Stimulated activated CD4-positive, alpha-beta T cell treated with anti-CD3 and anti-CD28 coated beads, Interleukin-2, amount 100 ng/mL, for 24 hours (primary cell): ENCODE data around the gene PNPLA1.

Source experiments
- DNase-seq, 2 donors: peaks; one replicate each; pipeline ENCODE4 v3.0.0-alpha.2; 2020

Gene PNPLA1, protein sequence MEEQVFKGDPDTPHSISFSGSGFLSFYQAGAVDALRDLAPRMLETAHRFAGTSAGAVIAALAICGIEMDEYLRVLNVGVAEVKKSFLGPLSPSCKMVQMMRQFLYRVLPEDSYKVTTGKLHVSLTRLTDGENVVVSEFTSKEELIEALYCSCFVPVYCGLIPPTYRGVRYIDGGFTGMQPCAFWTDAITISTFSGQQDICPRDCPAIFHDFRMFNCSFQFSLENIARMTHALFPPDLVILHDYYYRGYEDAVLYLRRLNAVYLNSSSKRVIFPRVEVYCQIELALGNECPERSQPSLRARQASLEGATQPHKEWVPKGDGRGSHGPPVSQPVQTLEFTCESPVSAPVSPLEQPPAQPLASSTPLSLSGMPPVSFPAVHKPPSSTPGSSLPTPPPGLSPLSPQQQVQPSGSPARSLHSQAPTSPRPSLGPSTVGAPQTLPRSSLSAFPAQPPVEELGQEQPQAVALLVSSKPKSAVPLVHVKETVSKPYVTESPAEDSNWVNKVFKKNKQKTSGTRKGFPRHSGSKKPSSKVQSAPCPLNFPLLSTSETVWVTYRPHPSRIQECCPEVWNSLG

DNA sequence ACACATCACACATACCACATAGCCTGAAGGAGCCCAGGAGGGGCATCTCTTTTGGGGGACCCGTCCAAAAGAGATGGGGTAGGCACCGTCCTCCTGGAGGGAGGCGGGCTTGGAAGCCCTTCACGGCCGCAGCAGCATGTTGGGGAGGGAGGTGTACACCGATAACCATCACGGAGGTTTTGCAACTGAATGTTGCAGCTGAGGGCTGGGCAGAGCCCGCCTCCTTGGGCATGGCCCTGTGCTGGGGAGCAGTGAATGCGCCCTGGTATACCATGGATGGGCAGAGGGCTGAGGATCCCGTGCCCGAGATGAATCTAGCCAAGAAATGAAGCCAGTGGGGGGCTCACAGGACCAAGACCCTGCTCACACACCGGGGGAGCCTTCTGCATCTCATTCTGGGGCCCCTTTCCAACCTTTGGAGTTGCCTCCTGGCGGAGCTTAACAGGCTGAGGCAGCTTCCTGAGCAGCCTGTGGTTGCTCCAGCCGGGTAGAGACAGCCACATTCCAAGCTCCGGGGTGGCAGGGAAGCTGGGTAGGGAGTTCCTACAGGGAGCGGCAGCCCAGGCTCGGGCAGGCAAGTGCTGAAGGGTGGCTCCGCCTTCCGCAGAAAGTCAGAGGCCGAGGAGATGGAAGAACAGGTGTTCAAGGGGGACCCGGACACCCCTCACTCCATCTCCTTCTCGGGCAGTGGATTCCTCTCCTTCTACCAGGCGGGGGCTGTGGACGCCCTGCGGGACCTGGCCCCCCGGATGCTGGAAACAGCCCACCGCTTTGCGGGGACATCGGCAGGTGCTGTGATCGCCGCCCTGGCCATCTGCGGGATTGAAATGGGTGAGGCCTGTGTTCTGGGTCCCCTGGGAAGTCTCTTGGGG lies at the start of gene PNPLA1:
Gene PNPLA1, plus strand, starts transcription at position 227 of the 872 bp plus-strand sequence. Its CDS starts 400 bp downstream, at position 627.
- no peak for DNase-seq

DNA sequence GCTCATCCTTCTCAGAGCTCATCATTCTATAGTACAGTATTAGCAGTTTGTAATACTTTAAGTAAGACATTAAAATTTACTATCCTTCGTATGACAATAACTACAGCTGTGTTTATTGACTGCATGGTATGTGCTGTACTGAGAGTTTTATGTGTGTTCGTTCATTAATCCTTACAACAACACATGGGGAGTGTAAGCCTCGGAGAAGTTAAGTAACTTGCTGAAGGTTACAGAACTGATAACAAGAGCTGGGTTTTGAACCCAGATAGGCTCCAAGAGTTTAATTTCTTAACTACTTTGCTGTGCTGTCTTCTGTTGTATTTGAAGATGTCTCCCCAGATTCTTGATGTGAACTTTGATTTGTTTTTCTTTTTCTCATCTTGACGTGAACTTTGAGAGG lies 49.6 kb upstream of the PNPLA1 start:
- DNase-seq, result no peak

DNA sequence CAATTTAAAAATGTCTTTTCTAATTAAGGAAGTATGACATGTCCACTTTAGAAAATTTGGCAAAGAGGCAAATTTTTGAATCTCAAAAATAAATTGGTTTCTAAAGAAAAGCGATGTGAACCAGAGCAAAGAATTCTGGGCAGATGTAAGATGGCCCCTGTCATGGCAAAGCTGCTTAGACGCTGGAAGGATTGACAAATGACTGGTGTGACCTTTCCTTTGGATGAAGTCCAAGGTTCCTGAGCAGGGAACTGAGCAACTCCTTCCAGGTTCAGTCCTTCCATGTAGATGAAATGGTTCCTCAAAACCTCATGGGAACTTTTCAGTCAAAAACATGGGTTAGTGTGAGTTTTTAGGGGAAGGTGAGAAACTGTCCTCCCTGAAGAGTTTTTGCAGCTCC lies 48.2 kb upstream of the PNPLA1 start:
- no peak for DNase-seq

DNA sequence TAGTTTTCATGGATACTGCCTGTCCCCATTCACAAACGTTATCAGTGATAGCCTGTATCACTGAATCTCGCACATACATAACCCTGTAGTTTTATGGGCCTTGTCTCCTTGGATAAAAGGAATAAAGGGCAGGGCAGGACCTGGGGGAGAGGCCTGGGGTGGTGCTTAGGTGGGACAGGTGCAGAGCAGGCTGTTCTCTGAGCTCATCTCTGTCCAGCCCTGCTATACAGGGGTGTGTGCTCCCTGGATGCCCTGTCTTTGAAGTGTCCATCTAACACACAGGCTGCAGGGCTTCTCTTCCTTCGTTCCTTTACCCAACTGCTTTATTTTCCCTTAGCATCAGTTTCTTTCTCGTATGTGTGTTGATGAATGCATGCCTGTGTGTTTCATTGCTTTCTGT lies 46.9 kb upstream of the PNPLA1 start:
- DNase-seq, result no peak

DNA sequence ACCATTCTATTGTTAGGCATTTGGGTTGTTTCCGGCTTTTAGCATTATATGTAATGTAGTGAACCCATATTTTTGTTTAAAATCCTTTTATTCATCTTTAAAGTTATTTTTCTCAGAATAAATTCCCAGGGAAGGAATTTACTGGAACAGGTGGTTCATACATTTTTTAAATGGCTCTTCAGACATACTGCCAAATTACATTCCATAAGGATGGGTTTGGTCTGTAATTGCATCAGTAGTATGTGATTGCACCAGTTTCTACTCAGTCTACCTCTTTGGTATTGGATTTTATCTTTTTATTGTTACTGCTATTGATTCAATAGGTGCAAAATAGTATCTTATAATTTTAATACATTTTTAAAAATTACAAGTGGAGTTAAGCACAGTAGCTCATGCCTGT lies 46.2 kb upstream of the PNPLA1 start:
- no peak for DNase-seq

DNA sequence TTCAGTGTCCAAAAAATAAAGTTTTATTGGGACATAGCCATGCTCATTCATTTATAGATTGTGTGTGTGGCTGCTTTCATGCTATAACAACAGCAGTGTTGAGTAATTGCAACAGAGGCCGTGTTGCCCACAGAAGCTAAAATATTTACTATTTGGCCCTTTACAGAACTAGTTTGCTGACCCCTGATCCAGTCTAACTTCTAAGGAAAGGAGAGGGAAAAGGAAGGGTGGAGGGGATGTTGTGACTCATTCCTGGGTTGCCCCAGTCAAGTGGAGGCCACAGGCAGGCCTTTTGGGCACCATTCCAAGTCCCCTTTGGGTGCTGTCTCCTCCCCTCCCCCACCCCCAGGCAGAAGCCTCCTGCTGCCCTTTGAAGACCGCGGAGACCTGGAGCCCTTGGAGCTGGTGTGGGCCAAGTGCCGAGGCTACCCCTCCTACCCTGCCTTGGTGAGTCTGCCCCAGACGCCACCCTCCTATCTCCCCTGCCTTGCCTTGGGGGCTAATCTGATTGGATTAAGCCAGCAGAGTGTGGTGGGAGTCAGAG lies 44.9 kb upstream of the PNPLA1 start:
- DNase-seq, result no peak

DNA sequence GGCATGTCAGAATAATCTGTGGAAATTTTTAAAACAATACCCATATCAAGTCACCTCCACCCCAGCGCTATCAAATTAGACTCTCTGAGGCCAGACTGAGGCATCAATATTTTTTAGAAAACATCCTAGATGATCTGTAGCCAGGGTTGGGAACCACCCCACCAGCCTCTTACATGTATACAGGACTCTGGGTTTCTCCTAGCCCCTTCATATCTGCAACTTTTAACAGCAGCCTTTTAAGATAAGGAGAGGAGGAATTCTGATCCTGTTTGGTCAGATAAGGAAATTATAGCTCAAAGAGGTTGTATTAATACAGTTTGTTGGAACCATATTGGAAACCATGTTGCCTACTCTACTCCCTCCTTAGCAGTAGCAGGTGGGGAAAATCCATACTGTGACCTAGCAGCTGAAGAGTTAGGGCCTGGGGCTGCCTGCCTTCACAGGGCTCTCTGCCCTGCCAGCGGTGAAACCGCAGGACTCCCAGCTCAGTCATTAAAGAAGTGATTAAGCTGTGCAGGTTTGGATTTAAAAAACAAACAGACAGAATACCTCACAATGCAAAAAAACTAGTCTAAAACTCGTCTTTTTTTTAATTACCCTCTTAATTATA lies 43.3 kb upstream of the PNPLA1 start:
- no peak for DNase-seq

DNA sequence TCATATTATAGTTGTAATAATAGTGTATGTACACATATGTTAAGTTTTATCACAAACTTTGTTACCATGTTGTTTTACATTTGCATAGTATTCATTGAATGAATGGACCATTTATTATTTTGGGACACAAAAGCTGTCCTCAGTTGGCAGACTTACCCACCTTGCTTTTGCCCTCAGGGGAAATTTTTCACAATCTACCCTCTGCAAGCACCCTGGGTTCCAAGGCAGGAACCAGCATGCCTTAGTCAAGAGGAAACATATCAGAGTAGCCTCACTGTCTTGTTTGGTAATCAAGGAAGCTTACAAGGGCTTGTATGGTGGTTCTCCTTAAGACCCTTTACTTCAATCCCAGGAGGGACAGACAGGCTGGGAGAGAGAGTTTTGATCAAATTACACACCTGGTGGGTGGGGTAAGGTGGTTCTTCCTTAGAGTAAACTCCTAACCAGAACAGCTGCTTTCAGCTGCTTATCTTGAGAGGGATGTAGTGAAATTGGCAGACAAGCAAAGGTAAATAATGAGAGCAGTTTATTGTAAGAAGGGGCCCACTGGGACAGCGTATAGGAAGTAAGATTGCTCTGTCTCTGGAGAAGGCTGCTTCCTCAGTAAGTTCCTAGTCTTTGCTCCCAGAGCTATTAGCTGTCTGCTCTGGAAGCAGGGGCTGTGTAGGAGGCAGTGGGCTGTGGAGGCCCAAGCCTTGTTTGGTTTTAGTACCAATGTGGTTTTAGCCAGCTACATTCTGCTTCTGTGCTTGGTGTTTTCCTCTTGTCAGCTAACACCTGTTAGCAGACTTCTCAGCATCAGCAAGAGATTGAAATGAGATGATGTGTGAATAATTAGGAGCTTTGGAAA lies 42.3 kb upstream of the PNPLA1 start:
- no peak for DNase-seq

DNA sequence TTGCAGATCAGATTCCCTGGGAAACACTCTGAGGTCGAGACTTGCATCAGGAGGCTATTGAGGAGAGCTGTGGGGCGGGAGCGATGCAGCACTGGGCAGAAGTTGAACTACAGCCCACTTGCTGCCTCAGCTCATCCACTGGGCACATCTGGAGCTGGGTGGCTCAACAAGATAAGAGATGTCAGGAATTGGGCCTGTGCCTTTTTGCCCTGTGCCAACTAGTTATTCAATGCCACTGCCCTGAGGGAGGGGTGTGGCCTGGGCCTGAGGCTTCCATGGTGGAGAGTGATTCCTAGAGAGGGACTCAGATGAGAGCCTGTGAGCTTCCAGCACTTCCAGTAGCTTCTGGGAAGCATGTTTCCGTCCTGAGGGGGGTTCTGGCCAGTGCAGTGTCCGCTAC lies 40.6 kb upstream of the PNPLA1 start:
- no peak for DNase-seq

DNA sequence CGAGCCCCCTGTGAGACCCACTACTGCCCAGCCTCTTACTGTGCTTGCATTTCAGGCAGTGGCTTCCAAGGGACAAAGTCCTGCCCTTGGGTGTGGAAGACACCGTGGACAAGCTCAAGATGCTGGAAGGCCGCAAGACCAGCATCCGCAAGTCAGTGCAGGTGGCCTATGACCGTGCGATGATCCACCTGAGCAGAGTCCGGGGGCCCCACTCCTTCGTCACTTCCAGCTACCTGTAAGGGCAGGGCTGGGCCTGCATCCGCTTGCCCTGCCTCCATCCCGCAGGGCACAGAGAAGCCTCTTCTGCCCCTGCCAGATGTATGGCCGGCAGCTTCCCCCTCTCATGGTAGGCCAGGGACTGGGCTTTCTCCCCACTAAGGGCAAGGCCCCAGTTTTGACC lies 39.5 kb upstream of the PNPLA1 start:
- no peak for DNase-seq

DNA sequence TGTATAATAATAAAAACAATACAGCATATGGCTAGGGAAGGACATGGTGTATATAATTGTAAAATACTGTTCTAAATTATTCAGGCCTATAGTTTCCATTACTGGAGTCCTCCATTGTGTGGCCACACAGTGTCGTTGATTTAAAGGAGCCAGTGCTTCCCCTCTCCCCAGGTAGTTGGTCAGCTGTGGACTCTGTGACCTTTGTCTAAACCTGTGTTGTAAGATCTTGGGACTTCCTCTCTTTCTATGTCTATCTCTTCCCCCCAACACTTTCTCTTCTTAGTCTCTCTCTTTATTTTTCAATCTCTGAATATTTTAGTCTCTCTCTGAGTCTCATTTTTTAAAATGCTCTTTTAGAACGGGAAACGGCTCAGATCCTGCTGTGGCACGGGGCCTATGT lies 37.7 kb upstream of the PNPLA1 start:
- DNase-seq, result no peak

DNA sequence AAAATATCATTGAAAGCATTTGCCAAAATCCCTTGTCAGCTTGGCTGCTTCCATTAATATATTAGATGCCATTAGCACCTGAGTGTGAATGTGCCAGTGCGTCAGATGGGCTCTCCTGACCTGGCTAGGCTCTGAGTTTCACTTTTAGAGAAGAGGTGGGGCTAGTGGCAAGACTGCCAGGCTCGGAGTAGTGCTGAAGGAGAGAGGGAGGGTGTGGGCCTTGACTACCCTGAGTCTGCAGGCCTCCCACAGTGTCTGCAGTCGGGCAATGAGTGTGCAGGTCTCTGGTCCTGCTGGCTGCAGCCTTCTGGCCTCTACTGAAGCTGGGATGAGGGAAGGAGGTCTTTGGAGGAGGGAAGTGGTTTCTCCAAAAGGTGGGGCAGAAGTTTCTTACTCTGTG lies 34.6 kb upstream of the PNPLA1 start:
- DNase-seq, result no peak

DNA sequence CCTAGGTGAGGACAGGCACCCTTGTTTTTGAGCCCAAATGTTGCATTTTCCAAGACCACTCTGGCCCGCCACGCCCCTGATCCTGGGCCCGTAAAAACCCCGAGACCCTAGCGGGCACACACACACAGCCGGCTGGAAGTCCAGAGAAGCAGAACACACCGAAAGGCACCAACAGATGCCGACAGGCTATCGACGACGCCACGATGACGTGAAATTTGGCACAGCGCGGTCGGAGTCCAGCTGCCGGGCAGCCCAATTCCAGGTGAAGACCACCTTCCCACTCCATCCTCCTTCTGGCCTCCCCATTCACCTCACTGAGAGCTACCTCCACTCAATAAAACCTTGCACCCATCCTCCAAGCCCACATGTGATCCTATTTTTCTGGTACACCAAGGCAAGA lies 34.0 kb upstream of the PNPLA1 start:
- DNase-seq, result no peak

DNA sequence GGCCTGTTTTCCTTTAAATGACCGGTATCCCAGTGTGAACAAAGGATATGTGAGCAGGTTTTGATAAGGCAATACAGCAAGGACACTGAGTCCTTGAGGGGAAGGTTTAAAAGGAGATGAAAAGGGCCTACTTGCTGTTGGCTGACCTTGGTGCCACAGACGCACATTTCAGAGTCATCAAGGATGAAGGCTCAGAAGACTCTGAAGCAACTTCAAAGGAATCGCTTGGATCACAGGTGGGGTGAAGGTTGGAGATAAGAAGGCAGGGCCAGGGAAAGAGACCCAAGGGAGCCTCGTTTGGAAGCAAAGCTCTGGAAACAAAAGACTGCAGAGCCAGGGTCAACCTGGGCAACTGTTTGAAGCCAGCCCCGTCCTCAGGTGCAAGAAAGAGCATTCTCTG lies 30.1 kb upstream of the PNPLA1 start:
- no peak for DNase-seq

DNA sequence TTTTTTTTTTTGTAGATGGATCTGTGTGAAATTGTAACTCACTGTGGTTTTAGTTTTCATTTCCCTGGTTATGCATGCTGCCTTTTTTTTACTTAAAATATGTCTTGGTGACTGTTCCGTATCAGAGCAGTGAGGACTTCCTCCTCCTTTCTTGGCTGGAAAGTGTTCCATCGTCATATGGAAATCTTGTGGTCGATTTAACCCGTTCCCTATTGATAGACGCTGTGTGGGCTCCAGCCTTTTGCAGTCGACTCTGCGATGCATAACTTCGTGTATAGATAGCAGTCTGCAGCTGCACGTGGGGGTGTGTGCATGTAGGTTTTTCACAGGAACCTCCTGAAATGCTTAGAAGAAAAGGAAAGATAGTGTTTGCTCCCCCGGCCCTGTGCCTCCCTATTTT lies 28.1 kb upstream of the PNPLA1 start:
- DNase-seq, result peak in 1 of 2 donors; percentile 7

DNA sequence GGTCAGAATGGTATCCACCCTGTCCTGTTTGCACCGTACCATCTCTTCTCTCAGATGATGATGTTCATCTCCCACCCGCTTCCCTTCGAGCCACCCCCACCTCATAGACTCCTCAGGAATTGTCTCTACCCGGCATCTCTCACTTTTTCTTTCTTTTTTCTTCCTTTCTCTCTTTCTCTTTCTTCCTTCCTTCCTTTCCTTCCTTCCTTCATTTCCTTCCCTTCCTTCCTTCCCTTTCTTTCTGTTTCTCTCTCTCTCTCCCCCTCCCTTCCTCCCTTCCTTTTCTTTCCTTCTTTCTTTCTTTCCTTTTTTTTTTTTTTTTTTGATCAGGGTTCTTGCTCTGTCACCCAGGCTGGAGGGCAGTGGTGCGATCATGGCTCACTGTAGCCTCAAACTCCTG lies 27.7 kb upstream of the PNPLA1 start:
- no peak for DNase-seq

DNA sequence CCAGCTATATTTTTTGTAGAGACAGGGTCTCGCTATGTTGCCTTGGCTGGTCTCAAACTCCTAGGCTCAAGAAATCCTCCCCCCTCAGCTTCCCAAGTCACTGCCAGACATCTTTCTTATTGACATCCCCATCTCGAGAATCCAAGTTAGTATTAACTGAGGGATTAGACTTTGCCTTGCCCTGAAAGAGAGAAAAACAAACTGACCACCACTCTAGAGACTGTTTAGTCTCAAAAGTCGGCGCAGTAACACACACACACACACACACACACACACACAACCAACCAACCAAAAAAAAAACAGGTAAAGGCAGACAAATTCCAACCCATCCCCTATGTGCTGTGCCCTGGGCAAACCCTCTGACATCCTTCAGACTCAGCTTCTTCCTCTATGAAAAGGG lies 27.2 kb upstream of the PNPLA1 start:
- no peak for DNase-seq

DNA sequence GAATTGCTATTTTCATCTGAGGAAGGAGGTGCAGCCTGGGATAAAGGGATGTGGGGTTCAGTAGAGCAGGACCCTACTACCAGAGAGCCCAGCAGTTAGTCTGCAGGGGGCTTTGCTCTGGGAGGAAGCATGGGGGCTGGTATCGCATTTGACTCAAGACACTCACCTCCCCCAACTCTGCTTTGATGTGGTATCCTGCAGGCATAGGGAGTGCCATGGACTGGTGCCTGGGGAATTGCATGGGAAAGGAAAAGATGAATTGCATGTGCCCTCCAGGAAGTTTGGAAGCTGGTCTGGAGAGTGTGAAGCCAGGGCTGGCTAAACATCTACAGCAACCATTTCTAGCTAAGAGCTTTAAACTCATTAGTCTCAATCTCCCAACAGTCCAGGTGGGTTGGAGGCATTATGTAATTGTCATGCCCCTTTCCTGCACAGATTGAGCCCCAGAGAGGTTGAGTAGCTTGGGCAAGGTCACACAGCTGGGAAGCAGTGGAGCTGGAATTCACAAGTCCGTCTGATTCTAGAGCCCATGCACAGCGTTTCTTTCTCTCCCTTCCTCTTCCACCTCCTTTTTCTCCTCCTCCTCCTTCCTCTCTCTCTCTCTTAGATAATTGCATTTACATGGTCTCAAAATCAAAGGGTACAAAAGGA lies 26.2 kb upstream of the PNPLA1 start:
- no peak for DNase-seq

DNA sequence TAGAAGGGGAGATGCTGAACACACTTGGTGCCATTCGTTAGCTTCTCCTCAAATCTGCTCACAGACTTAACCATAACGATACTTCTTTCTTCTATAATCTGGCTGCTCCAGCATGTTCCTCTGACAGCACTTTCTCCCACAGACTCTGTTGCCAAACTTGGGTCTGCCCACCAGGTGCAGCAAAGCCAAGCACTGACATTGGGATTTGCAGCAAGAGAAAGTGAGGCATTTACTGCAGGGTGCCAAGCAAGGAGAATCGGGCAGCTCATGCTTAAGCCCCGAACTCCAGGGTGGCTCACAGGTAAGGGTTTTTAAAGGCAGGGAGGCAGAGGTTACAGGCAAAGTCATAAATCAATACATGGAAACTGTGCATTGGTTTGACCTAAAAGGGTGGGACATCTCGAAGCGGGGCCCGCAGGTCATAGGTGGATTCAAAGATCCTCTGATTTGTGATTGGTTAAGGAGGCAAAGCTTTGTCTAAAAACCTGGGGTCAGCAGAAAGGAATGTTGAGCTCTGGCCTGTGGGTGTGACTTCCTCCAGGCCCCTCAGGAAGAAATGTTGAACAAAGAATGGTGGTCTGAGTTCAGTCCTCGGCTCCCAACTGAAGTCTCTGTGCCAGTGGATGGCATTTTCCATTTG lies 25.1 kb upstream of the PNPLA1 start:
- DNase-seq, result no peak

DNA sequence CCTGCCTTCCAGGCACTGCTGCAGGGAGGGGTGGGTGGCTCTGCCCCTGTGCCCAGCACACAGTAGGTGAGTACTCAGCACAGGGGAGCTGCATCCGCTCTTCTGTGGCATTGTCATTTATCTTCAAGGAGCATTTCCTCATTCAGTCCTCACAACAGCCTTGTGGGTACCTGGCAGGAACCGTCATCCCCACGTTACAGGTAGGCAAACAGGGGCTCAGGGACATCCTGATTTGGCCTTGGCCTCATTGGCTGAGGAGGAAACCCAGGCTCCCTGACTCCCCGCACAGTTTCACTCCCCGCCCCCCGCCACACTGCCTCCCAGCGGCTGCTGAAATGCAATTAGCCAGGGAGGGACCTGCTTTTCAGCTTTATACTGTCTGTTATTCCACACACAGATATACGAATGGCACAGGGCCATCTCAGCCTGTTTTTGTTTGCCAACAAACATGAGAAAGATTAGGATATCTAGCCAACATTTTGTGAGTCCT lies 24.2 kb upstream of the PNPLA1 start:
- peak in 1 of 2 donors; percentile 11 for DNase-seq
